A549 (cell line): Measurements from ENCODE around the gene ZFP69. TPM values are rescaled to one million over a fixed set of nuclear protein-coding genes. Genes with fewer than 3 reads are reported as not detected.

Experiments used
- ATAC-seq, 2 experiments: fragments of 200-7000 bp in 1 of 2; fragments of >200 bp in 1 of 2; cut with Nextera tagmentation in 1 of 2; cut with Tn5 transposase in 1 of 2; 3 replicates each; pipeline versions ENCODE4 v1.8.0 to v1.9.1; 2018 to 2020; ENCODE audit warnings: mild to moderate bottlenecking in 1 of 2, moderate library complexity in 1 of 2
- CTCF ChIA-PET: fragments of 300-600 bp; sonication (Branson Sonifier 250); formaldehyde crosslinking; extraction: SDS; loops from one replicate; lab custom pipeline; 2021; ENCODE audit warnings: antibody characterized with exemption, inconsistent platforms; lab: Yijun Ruan, JAX
- POLR2A ChIA-PET: fragments of 350-600 bp; formaldehyde crosslinking; extraction: SDS; loops from one replicate; lab custom pipeline; 2021; ENCODE audit warnings: antibody characterized with exemption, inconsistent platforms; lab: Yijun Ruan, JAX
- DNase-seq, 2 experiments: peaks; one replicate each; pipeline versions ENCODE4 v3.0.0 to v3.0.0-alpha.2; 2011 to 2016; ENCODE audit warnings: low read depth in 1 of 2, low spot score in 1 of 2
- FAIRE-seq: peaks from 2 replicates; lab custom pipeline; 2011; peaks lifted over from hg19 to GRCh38; lab: Jason Lieb, UNC
- H3K27ac ChIP-seq, 2 experiments: fragments of >200 bp; sonication (Bioruptor Twin); formaldehyde crosslinking; 3 replicates each; pipeline ENCODE4 v1.5.1; 2016 to 2017
- H3K4me1 ChIP-seq: fragments of >200 bp; sonication (Bioruptor Twin); formaldehyde crosslinking; 3 replicates; pipeline ENCODE4 v1.6.1; 2016
- H3K4me2 ChIP-seq: fragments of >200 bp; sonication (Bioruptor Twin); formaldehyde crosslinking; 3 replicates; pipeline ENCODE4 v1.6.1; 2016
- H3K4me3 ChIP-seq: fragments of >200 bp; sonication (Bioruptor Twin); formaldehyde crosslinking; 3 replicates; pipeline ENCODE4 v1.5.1; 2016
- H3K9me3 ChIP-seq: fragments of >200 bp; sonication (Bioruptor Twin); formaldehyde crosslinking; 3 replicates; pipeline ENCODE4 v1.6.1; 2016
- CTCF ChIP-seq: fragments of >200 bp; sonication (Bioruptor Twin); formaldehyde crosslinking; IDR thresholded peaks from 3 replicates; pipeline ENCODE4 v1.5.1; 2016
- EHF ChIP-seq: fragments of 250-450 bp; sonication (Bioruptor Pico); IDR thresholded peaks from 2 replicates; pipeline ENCODE4 v1.5.0; 2020; ENCODE audit warnings: mild to moderate bottlenecking
- EHMT2 ChIP-seq: fragments of 200-600 bp; sonication (generic); IDR thresholded peaks from 2 replicates; pipeline ENCODE4 v1.6.1; 2016; ENCODE audit warnings: antibody characterized with exemption, low read depth, mild to moderate bottlenecking, moderate library complexity
- ESRRA ChIP-seq: fragments of 150-350 bp; IDR thresholded peaks from 2 replicates; pipeline ENCODE4 v1.6.1; 2014; ENCODE audit warnings: mild to moderate bottlenecking, low read length, borderline replicate concordance
- FOSB ChIP-seq: fragments of 250-450 bp; sonication (Bioruptor Pico); IDR thresholded peaks from 2 replicates; pipeline ENCODE4 v1.5.0; 2020; ENCODE audit warnings: mild to moderate bottlenecking, moderate library complexity
- FOXS1 ChIP-seq: fragments of 250-450 bp; sonication (Bioruptor Pico); IDR thresholded peaks from 2 replicates; pipeline ENCODE4 v1.5.0; 2020; ENCODE audit warnings: mild to moderate bottlenecking, moderate library complexity
- HMGXB4 ChIP-seq: fragments of 250-450 bp; sonication (Bioruptor Pico); IDR thresholded peaks from 2 replicates; pipeline ENCODE4 v1.5.0; 2021; ENCODE audit warnings: mild to moderate bottlenecking, moderate library complexity, borderline replicate concordance
- HOXA7 ChIP-seq: fragments of 250-450 bp; sonication (Bioruptor Pico); IDR thresholded peaks from 2 replicates; pipeline ENCODE4 v1.5.0; 2020; ENCODE audit warnings: mild to moderate bottlenecking, moderate library complexity
- HOXB13 ChIP-seq: fragments of 250-450 bp; sonication (Bioruptor Pico); IDR thresholded peaks from 2 replicates; pipeline ENCODE4 v1.5.0; 2020; ENCODE audit warnings: low read depth, mild to moderate bottlenecking, moderate library complexity
- JUN ChIP-seq, 2 experiments: fragments of >200 bp; sonication (Bioruptor Twin); formaldehyde crosslinking; IDR thresholded peaks; 2 replicates in 1 of 2; 3 replicates in 1 of 2; pipeline ENCODE4 v1.6.1; 2016 to 2017
- JUNB ChIP-seq: fragments of >200 bp; sonication (Bioruptor Twin); formaldehyde crosslinking; IDR thresholded peaks from 2 replicates; pipeline ENCODE4 v1.6.1; 2016
- KDM5A ChIP-seq: fragments of 200-600 bp; sonication (generic); IDR thresholded peaks from 2 replicates; pipeline ENCODE4 v1.6.1; 2016; ENCODE audit warnings: antibody characterized with exemption, mild to moderate bottlenecking
- POLR2A ChIP-seq: IDR thresholded peaks from 2 replicates; pipeline ENCODE4 v1.6.1; 2012; ENCODE audit warnings: mild to moderate bottlenecking, low read length
- RAD21 ChIP-seq, 2 experiments: fragments of >200 bp in 1 of 2; sonication (Bioruptor Twin) in 1 of 2; formaldehyde crosslinking in 1 of 2; IDR thresholded peaks in 1 of 2; conservative IDR thresholded peaks in 1 of 2; 2 replicates in 1 of 2; 3 replicates in 1 of 2; pipeline ENCODE4 v1.6.1; 2012 to 2018; ENCODE audit warnings: inconsistent platforms in 1 of 2
- RFX5 ChIP-seq: fragments of 450-650 bp; IDR thresholded peaks from 2 replicates; pipeline ENCODE4 v1.7.1; 2014; ENCODE audit warnings: antibody characterized with exemption, mild to moderate bottlenecking, moderate library complexity
- TFCP2L1 ChIP-seq: fragments of 250-450 bp; sonication (Bioruptor Pico); IDR thresholded peaks from 2 replicates; pipeline ENCODE4 v1.5.0; 2021; ENCODE audit warnings: mild to moderate bottlenecking
- WGBS: methylation state at CpG from one replicate; pipeline ENCODE4 v1.1.6; 2017; ENCODE audit errors: missing lambda C conversion rate; 5-methylcytosine and 5-hydroxymethylcytosine counted together
- polyA plus RNA-seq, 4 experiments: library from polyadenylated mRNA; depleted of rRNA in 3 of 4; stranded (reverse); fragments of >200 nt; fragmentation: RNase III in 1 of 4; extraction: RNeasy Plus Mini Kit Qiagen cat#74134 plus additional on column Dnase treatment in 1 of 4; gene quantifications; 2 replicates in 3 of 4; 3 replicates in 1 of 4; pipeline ENCODE4 v1.2.3, GENCODE V29; 2011 to 2017
- TF ChIP-seq, protein P1 (sequence below): fragments of >200 bp; sonication (Bioruptor Twin); formaldehyde crosslinking; IDR thresholded peaks from 2 replicates; pipeline ENCODE4 v1.6.1; 2016
- TF ChIP-seq, protein P2 (sequence below): fragments of 200-600 bp; sonication (generic); IDR thresholded peaks from 2 replicates; pipeline ENCODE4 v1.6.1; 2016; ENCODE audit warnings: antibody characterized with exemption, mild to moderate bottlenecking, moderate library complexity

The ZFP69 gene
- polyA plus RNA-seq, 2 of the 4 experiments (the other 2 are of a cell fraction): not detected

GRCh38 chr1:40475268-40475667 is 1.8 kb upstream of the ZFP69 start:
- WGBS: 4% methylated on average over 2 of the region's 2 CpGs
- DNase-seq (no peak), FAIRE-seq (no peak), ATAC-seq (no peak)
- ChIA-PET CTCF (no interaction called here), POLR2A (no interaction called here)
- Histone ChIP-seq H3K4me1 (no peaks in the 10 kb centered on the region), H3K4me3 (no peak overlapping the region), H3K4me2 (no peak overlapping the region), H3K27ac (no peak overlapping the region), H3K9me3 (peaks cover 44% of the 10 kb centered on the region)
- TF ChIP-seq RAD21 (conservative IDR thresholded peaks at IDR 0.05 in 1 of 2, IDR thresholded peaks at IDR 0.05 in 1 of 2) (no peak), POLR2A (no peak), EHMT2 (no peak), HOXB13 (CRISPR knock-in tag) (no peak)
- TF ChIP-seq, protein P1, sequence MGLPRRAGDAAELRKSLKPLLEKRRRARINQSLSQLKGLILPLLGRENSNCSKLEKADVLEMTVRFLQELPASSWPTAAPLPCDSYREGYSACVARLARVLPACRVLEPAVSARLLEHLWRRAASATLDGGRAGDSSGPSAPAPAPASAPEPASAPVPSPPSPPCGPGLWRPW: no peak

GRCh38 chr1:40477678-40478053 is 576 bp downstream of the ZFP69 start:
- TF ChIP-seq HMGXB4 (CRISPR knock-in tag): no peak
- no peak for TF ChIP-seq RFX5
- peaks cover 46% of the 10 kb centered on the region for H3K9me3 ChIP-seq
- DNase-seq: no peak
- H3K4me1 ChIP-seq: no peaks in the 10 kb centered on the region
- 29% methylated on average over 8 of the region's 17 CpGs for WGBS
- H3K4me3 ChIP-seq: no peak overlapping the region
- CTCF ChIA-PET: no interaction called here
- no peak overlapping the region for H3K27ac ChIP-seq
- no peak overlapping the region for H3K4me2 ChIP-seq
- FAIRE-seq: no peak
- POLR2A ChIA-PET: interaction anchor here (0.6 kb wide), 1 partner anchor 22 kb away, joined by 3 read pairs; no protein-coding TSS in a partner anchor
- ATAC-seq: no peak

DNA sequence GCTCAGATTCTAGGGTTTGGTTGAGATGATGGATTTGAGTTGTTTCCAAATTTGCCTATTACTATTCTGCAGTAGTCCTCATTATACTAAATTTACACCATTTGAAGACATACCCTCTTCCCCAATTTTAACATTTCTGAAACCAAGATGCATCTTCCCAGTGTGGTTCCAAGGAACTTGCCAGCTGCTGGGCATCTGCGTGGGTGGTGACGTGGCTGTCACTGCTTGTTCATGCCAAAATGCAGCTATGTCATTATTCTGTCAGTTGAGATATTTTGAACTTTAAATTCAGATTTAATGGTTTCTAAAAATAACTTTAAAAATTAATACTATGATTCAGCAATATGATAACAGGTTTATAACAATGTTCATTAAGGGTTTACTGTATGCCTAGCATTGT is 1.2 kb downstream of the ZFP69 start:
- ATAC-seq (no peak), FAIRE-seq (no peak)
- H3K4me3 ChIP-seq: no peak overlapping the region
- peaks cover 43% of the 10 kb centered on the region for H3K9me3 ChIP-seq
- no peak overlapping the region for H3K4me2 ChIP-seq
- H3K27ac ChIP-seq: no peak overlapping the region
- POLR2A ChIA-PET: no interaction called here
- TF ChIP-seq CTCF: no peak
- no peak for TF ChIP-seq KDM5A
- no peak for TF ChIP-seq EHMT2
- no peak for TF ChIP-seq HOXA7
- no peak for TF ChIP-seq TFCP2L1
- TF ChIP-seq, all 56 proteins: peak for 0
- no peaks in the 10 kb centered on the region for H3K4me1 ChIP-seq
- no peak for DNase-seq
- CTCF ChIA-PET: no interaction called here
- WGBS: 13% methylated on average over 2 of the region's 2 CpGs

DNA sequence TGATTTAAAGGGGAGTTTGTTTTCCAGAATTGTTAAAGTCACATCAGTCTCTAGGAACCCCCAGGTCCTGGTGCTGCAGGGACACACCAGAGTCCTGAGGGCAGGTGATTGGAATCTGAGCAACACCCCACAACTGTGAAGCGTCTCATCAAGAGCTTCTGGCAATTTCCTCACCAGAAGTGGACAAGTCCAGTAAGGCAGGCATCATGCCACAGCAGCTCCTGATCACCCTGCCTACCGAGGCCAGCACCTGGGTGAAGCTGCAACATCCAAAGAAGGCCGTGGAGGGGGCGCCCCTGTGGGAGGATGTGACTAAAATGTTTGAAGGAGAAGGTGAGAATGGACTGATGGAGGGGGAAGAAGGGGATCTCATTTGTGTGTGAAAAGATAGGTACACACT is 2.1 kb downstream of the ZFP69 start:
- FAIRE-seq (no peak), ATAC-seq (no peak), DNase-seq (no peak)
- Histone ChIP-seq H3K4me3 (no peak overlapping the region), H3K27ac (no peak overlapping the region), H3K9me3 (peaks cover 36% of the 10 kb centered on the region), H3K4me2 (no peak overlapping the region), H3K4me1 (no peaks in the 10 kb centered on the region)
- TF ChIP-seq FOSB (CRISPR knock-in tag): no peak
- no peak for TF ChIP-seq EHF (CRISPR knock-in tag)
- TF ChIP-seq ESRRA: no peak
- no peak for TF ChIP-seq JUNB
- TF ChIP-seq, protein P2, sequence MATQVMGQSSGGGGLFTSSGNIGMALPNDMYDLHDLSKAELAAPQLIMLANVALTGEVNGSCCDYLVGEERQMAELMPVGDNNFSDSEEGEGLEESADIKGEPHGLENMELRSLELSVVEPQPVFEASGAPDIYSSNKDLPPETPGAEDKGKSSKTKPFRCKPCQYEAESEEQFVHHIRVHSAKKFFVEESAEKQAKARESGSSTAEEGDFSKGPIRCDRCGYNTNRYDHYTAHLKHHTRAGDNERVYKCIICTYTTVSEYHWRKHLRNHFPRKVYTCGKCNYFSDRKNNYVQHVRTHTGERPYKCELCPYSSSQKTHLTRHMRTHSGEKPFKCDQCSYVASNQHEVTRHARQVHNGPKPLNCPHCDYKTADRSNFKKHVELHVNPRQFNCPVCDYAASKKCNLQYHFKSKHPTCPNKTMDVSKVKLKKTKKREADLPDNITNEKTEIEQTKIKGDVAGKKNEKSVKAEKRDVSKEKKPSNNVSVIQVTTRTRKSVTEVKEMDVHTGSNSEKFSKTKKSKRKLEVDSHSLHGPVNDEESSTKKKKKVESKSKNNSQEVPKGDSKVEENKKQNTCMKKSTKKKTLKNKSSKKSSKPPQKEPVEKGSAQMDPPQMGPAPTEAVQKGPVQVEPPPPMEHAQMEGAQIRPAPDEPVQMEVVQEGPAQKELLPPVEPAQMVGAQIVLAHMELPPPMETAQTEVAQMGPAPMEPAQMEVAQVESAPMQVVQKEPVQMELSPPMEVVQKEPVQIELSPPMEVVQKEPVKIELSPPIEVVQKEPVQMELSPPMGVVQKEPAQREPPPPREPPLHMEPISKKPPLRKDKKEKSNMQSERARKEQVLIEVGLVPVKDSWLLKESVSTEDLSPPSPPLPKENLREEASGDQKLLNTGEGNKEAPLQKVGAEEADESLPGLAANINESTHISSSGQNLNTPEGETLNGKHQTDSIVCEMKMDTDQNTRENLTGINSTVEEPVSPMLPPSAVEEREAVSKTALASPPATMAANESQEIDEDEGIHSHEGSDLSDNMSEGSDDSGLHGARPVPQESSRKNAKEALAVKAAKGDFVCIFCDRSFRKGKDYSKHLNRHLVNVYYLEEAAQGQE: no peak
- no peak for TF ChIP-seq JUN (IDR thresholded peaks at IDR 0.05)
- no peak for TF ChIP-seq FOXS1 (CRISPR knock-in tag)
- 8% methylated on average over 2 of the region's 4 CpGs for WGBS
- CTCF ChIA-PET: interaction anchor here (1.0 kb wide), 1 partner anchor 9 kb away, joined by 4 read pairs; no protein-coding TSS in a partner anchor
- POLR2A ChIA-PET: no interaction called here
